Prostate gland (tissue), 2 donors: ENCODE results near the gene SH2D4B.

ENCODE experiments used
- CTCF ChIP-seq, 4 experiments: fragments of 200-600 bp in 2 of 4; fragments of 450-650 bp in 2 of 4; sonication (generic) in 2 of 4; IDR thresholded peaks; 1 replicate in 3 of 4; 2 replicates in 1 of 4; pipeline ENCODE4 v1.5.1; 2016 to 2019; ENCODE audit warnings: antibody characterized with exemption in 4 of 4, mild to moderate bottlenecking in 2 of 4, moderate library complexity in 2 of 4
- POLR2A ChIP-seq: fragments of 450-650 bp; IDR thresholded peaks from one replicate; pipeline ENCODE4 v1.6.1; 2016; ENCODE audit warnings: antibody characterized with exemption, mild to moderate bottlenecking
- POLR2AphosphoS5 ChIP-seq: sonication (generic); formaldehyde crosslinking; IDR thresholded peaks from one replicate; pipeline ENCODE4 v1.6.1; 2017; ENCODE audit warnings: antibody characterized with exemption

DNA sequence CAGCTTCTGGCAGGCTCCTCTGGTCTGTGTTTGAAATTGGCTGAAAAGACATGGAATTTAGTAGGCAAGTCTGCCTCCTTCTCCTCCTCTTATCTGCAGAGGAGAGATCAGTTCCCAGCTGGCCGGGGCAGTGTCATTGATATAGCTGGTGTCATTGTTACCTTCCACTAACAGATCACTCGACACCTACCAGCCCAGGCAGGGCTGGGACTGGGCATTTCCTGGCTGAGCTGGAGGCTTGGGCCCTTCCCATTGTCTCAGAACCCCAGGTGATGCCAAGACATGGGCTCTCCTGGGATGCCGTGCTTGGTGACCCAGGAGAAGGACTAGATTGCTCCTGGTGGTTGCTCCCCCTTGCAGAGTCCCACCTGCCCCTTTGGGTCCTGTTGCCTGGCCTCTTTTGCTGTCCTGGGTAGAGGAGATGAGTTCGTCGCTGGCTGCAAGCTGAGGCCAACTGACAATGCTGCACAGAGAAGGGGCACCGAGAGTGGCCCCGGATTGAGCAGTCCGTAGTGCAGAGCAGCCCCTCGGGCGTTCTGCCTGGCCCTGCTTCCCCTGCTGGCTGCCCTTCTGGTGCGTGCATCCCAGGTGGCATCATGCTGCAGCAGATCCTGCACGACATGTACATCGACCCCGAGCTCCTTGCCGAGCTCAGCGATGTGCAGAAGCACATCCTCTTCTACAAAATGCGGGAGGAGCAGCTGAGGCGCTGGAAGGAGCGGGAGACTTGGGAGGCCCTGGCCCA, at the start of gene SH2D4B:
- no peak for TF ChIP-seq CTCF (IDR thresholded peaks at IDR 0.05)
- TF ChIP-seq POLR2A = no peak
- no peak for TF ChIP-seq POLR2AphosphoS5
